HG02885 (cell line): Measurements from ENCODE around the gene CALD1.

Source experiments
- ATAC-seq: cut with Tn5 transposase; IDR thresholded peaks from one replicate; pipeline ENCODE4 v1.9.1; 2021; ENCODE audit warnings: mild to moderate bottlenecking; ENCODE audit not compliant: unreplicated experiment, poor library complexity

CALD1 gene

GRCh38 chr7:134778941-134779740 is at the start of gene CALD1:
CALD1 (plus strand) TSS chr7:134779634; CDS start chr7:134867734, 88,100 bp downstream.
- no peak for ATAC-seq

GRCh38 chr7:134729895-134730294 is 49.5 kb upstream of the CALD1 start:
- ATAC-seq = no peak

DNA sequence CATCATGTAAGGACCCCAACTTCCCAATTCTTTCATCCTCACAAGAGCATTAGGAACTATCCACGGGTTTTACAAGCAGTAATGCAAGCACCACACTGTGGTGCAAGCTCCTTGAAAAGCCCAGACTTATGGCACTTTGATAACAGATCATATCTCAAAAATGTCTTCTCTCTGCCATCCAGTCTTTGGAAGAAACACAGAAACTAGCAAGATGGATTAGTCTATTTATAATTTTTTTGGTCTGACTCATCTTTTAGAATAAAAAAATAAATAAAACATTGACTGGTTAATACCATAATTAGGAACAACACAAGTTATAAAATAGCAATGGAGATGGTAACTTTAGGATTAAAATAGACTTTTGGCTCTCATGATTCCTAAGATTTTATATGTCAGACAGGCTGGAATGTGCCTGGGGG is 49.0 kb upstream of the CALD1 start:
- no peak for ATAC-seq

GRCh38 chr7:134731616-134732015 is 47.8 kb upstream of the CALD1 start:
- ATAC-seq = no peak

DNA sequence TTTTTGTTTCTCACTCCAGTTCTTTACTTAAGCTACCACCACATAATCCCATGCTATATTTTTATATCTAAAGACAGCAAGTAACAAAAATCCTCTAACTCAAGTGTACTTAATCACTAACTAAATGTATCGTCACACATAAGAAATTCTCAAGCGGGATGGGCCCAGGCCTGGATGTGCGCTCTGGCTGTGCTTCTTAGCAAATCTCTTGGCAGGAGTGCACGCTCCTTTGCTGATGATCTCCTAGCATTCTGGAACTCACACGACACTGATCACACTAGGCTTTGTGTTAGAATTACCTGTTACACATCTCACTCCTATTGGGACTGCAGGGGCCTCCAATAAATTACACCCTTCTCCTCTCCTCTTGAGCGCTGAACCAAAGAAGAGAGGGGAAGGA is 46.7 kb upstream of the CALD1 start:
- ATAC-seq = no peak

DNA sequence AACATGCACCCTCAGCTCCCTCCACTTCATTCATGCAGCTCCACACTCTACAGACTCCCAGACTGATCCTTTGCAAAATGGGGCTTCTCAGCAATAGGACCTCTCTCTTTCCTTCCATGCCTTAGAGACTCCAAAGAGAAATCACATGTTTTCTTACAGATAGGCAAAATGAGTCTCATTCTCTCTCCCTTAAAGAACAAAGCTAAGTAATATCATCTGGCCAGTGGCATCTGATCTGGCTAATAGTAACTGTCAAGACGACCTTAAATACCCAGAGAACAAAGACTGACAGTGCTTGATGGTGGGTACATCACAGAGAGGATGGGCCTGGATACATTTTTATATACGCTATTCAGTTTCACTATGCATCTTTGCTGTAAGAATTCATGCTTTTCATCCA is 43.1 kb upstream of the CALD1 start:
- no peak for ATAC-seq

GRCh38 chr7:134737566-134738345 is 41.7 kb upstream of the CALD1 start:
- no peak for ATAC-seq

- no peak for ATAC-seq
These were observed 40.1 kb upstream of the CALD1 start for GRCh38 chr7:134739362-134739761.

DNA sequence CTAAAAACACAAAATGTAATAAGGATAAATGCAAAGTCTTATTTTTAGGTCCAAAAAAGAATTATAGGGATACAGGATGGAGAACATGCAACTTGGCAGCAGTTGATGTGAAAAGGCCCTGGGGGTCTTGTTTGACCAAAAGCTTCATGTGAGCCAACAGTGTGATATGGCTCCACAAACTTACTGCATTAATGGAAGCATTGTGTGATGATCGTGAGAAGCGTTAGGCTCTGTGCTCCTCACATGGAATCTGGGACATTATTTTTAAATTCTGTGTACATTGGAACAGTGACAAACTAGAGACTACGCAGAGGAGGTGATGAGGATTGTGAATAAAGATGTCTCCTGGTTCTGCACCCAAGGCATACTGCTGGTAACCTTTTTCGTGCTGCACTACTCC is 39.1 kb upstream of the CALD1 start:
- ATAC-seq = no peak

GRCh38 chr7:134741907-134742635 is 37.4 kb upstream of the CALD1 start:
- ATAC-seq = no peak

GRCh38 chr7:134742688-134743350 is 36.6 kb upstream of the CALD1 start:
- no peak for ATAC-seq

DNA sequence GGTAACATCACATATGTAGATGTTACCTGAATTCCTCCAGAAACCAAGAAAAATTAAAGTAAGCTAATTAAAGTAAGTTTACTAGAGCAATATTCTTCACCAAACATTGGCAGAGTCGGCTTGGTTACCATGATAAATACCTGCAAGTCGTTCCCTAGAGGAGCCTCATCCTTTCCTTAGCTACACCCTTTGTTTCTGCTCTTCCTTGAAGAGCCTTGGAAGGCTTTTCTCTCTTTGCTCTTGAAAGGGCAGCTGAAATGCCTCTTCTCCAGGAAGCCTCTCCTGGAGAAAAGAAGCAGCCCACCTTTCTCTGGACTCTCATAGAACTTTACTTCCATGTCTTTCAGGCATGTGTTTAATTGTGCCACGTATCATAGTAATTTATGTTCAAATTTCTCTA is 34.9 kb upstream of the CALD1 start:
- ATAC-seq = no peak

DNA sequence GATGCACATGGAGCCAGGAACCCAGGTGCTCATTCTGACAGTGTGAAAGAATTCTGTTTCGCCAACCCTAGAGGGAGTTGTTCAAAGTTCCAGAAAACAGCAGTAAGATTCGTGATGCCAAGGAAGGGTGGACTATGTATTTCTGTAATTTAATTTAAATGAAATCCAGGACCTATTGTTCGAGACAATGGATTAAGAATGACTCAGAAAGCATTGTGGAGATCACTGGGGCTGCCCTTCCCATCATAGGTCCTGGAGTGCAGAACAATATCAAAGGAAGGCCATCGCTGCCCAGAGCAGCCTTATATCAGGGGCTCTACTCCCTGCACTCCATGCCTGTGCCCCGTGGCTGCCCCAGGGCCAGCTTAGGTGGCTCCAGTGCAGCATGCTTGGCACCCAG is 32.1 kb upstream of the CALD1 start:
- no peak for ATAC-seq

- peak; percentile 82 for ATAC-seq
These were observed 29.1 kb upstream of the CALD1 start for GRCh38 chr7:134750083-134751062.

DNA sequence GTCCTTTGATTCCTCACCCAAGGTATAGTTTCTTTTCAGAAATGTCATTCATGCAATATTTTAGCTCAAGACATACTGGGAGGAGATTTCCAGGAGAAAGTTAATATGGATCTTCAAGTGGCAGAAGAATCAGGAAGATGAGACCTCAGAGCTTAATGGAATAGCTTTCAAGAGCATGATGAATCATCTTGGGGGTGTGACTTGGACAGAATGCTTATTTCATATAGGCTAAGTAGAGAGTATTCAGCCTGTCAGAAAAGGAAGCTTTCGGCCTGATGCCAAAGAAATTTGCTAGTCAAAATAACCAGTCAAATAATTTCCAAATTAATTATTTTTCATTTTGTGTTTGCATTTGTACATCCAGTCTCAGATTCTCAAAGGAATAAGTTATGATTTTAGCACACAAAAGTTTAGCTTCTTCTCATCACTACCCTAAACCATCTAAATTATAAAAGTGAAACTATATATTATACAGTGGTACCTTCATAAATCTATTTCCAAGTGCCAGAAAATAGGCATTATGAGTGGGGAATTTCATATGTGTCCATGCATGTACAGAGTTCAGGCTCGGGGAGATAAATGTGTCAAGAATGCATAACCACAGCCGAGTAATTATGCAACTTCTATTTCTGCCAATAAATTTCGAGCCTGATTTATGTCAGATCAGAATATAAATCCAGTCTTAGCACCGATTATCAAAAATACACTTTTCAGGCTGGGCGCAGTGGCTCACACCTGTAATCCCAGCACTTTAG is 27.3 kb upstream of the CALD1 start:
- no peak for ATAC-seq

DNA sequence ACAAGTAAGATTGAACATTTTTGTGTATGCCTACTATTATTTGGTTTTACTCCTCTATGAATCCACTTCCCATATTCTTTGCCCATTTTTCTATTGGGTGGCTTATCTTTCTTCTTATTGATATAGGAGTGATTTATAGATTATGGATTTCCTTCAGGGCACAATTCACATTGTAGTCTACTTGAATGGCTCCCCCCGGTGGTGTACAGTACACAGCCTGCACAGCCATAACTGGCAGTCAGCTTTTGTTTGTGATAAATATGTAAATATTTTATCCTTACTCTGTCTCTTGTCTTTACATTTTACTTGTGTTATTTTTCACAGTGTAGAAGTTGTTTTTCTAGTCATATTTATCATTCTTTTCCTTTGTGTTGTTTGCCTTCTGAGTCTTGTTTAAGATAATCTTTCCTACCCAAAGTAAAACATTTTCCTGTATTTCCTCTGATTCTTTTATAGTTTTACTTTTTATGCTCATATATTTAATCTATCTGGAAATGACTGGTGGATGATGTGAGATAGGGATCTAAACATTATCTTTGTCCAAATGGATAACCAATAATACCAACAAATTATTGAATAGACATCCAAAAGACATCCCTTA is 23.9 kb upstream of the CALD1 start:
- no peak for ATAC-seq

DNA sequence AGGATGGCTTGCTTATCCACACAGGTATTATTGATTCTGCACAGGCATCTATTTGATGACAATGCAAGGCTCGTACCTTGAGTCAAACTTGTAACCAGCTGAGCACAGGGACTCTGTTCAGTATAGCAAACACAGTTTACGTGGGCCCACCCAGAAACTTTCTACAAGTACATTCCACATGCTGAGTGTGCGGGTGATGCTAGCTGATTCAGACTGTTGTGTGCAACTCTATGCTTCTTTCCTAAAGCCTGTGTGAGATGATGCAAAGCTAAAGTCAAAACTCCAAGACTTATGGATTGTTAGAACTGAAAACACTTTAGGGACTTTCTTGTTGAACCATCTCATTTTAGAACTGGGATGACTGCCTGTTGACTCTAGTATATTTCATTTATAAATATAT is 21.5 kb upstream of the CALD1 start:
- no peak for ATAC-seq

DNA sequence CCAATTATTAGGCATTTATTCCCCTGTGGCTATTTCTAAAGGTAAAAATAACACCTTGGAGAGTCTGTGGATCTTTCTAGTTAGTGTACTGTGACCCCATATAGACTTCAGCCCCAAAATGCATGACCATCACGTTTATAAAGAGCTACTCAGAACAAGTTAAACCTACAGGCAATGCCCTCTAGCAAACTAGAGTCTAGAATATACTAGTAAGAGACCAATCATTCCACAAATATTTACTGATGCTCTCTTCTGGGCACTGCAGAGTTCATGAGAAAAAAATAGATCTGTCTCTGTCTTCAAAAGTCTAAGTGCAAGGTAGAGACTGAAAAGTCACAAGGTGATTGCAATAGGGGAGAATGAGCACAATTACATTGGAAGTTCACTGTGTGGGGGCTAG is 20.5 kb upstream of the CALD1 start:
- no peak for ATAC-seq
